Spleen (tissue), 7 donors: ENCODE measurements around the gene DNPH1.

Experiments used
- CTCF ChIP-seq, 11 experiments: fragments of 200-600 bp in 7 of 11; fragments of 450-650 bp in 4 of 11; sonication (generic) in 4 of 11; IDR thresholded peaks in 8 of 11; conservative IDR thresholded peaks in 3 of 11; 1 replicate in 7 of 11; 2 replicates in 4 of 11; pipeline versions ENCODE4 v1.4.0 to v1.8.0; 2016 to 2021; ENCODE audit warnings: antibody characterized with exemption in 11 of 11, inconsistent platforms in 4 of 11, mild to moderate bottlenecking in 1 of 11
- POLR2A ChIP-seq, 3 donors: fragments of 450-650 bp; IDR thresholded peaks; one replicate each; pipeline ENCODE4 v1.5.1; 2017; ENCODE audit warnings: antibody characterized with exemption in 3 of 3, mild to moderate bottlenecking in 1 of 3
- POLR2AphosphoS5 ChIP-seq, 3 donors: sonication (generic); formaldehyde crosslinking; IDR thresholded peaks; one replicate each; pipeline ENCODE4 v1.5.1; 2017; ENCODE audit warnings: antibody characterized with exemption in 3 of 3
- donor health status: DM: no; HTN: no; CAD: no; lungs with moderate emphysema.
- donor health status: DM: no; HTN: no; CAD: no.
- donor health status: DM: no; HTN: no; CAD: no.

GRCh38 chr6:43242908-43243663 lies 13.8 kb upstream of the DNPH1 start, which contains the start of gene TTBK1:
- TF ChIP-seq CTCF (IDR thresholded peaks at IDR 0.05 in 8 of 11, conservative IDR thresholded peaks at IDR 0.05 in 3 of 11) (no peak), POLR2A (IDR thresholded peaks at IDR 0.05) (no peak), POLR2AphosphoS5 (IDR thresholded peaks at IDR 0.05) (no peak)
